Neural progenitor cell (in vitro differentiated cells): Measurements from ENCODE around the gene HMGCR.

Source experiments
- EZH2 ChIP-seq: fragments of 200-600 bp; sonication (generic); IDR thresholded peaks from 2 replicates; pipeline ENCODE4 v1.6.1; 2017; ENCODE audit warnings: antibody characterized with exemption, mild to moderate bottlenecking, moderate library complexity
- EZH2phosphoT487 ChIP-seq: fragments of 200-600 bp; sonication (generic); IDR thresholded peaks from 2 replicates; pipeline ENCODE4 v1.6.1; 2017; ENCODE audit warnings: antibody characterized with exemption
- TF ChIP-seq, protein P1 (sequence below): fragments of 200-600 bp; sonication (generic); IDR thresholded peaks from 2 replicates; pipeline ENCODE4 v1.5.1; 2017; ENCODE audit warnings: antibody characterized with exemption, mild to moderate bottlenecking

- TF ChIP-seq, protein P1, sequence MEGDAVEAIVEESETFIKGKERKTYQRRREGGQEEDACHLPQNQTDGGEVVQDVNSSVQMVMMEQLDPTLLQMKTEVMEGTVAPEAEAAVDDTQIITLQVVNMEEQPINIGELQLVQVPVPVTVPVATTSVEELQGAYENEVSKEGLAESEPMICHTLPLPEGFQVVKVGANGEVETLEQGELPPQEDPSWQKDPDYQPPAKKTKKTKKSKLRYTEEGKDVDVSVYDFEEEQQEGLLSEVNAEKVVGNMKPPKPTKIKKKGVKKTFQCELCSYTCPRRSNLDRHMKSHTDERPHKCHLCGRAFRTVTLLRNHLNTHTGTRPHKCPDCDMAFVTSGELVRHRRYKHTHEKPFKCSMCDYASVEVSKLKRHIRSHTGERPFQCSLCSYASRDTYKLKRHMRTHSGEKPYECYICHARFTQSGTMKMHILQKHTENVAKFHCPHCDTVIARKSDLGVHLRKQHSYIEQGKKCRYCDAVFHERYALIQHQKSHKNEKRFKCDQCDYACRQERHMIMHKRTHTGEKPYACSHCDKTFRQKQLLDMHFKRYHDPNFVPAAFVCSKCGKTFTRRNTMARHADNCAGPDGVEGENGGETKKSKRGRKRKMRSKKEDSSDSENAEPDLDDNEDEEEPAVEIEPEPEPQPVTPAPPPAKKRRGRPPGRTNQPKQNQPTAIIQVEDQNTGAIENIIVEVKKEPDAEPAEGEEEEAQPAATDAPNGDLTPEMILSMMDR = no peak
- TF ChIP-seq EZH2phosphoT487 = no peak
- TF ChIP-seq EZH2 = no peak
Observed at GRCh38 chr5:75405296-75405695, 68.3 kb downstream of the HMGCR start.
